Activated CD4-positive, alpha-beta memory T cell treated with anti-CD3 and anti-CD28 coated beads for 36 hours (primary cell): ENCODE results near the gene RPS6KC1. TPM values are rescaled to one million over a fixed set of nuclear protein-coding genes. Genes with fewer than 3 reads are reported as not detected.
"Not testable (repeated sequence)": the region's sequence is repeated elsewhere in the genome, so short reads cannot be mapped to it uniquely, and the experiment has no call there.

Experiments used
- CTCF ChIA-PET: fragments of 350-600 bp; sonication (Branson Sonifier 250); formaldehyde crosslinking; loops from one replicate; lab custom pipeline; 2021; ENCODE audit warnings: antibody characterized with exemption, inconsistent platforms; lab: Charles Lee
- POLR2A ChIA-PET: fragments of 350-600 bp; sonication (Branson Sonifier 250); formaldehyde crosslinking; loops from one replicate; lab custom pipeline; 2021; ENCODE audit warnings: antibody characterized with exemption; lab: Charles Lee
- DNase-seq: peaks from one replicate; pipeline ENCODE4 v3.0.0-alpha.2; 2020
- H3K27ac Mint-ChIP-seq: one replicate; pipeline ENCODE4 v1.8.0; 2021; ENCODE audit warnings: mixed read lengths
- H3K27me3 Mint-ChIP-seq: one replicate; pipeline ENCODE4 v1.8.0; 2021; ENCODE audit warnings: mixed read lengths
- H3K36me3 Mint-ChIP-seq: one replicate; pipeline ENCODE4 v1.8.0; 2021; ENCODE audit warnings: mixed read lengths
- H3K4me1 Mint-ChIP-seq: one replicate; pipeline ENCODE4 v1.8.0; 2021; ENCODE audit warnings: low read depth, mixed read lengths
- H3K4me3 Mint-ChIP-seq: one replicate; pipeline ENCODE4 v1.8.0; 2021; ENCODE audit warnings: mild to moderate bottlenecking, mixed read lengths
- H3K9me3 Mint-ChIP-seq: one replicate; pipeline ENCODE4 v1.8.0; 2021; ENCODE audit warnings: mixed read lengths
- intact Hi-C: fragments of 100-400 bp; cut with micrococcal nuclease; formaldehyde crosslinking; loops from one replicate; pipeline ENCODE4 v1.15.1; 2023
- total RNA-seq, 2 experiments: library from RNA; stranded (reverse); gene quantifications; one replicate each; pipeline ENCODE4 v1.2.3, GENCODE V29; 2021

RPS6KC1 gene
- total RNA-seq, 2 experiments from 2014 or later: 5.9 to 6.7 TPM

- intact Hi-C loops: no loop called here
- no peak for DNase-seq
- H3K4me3 Mint-ChIP-seq: no peak overlapping the region
- H3K27ac Mint-ChIP-seq: no peak overlapping the region
- H3K9me3 Mint-ChIP-seq: no peaks in the 10 kb centered on the region
- CTCF ChIA-PET: no interaction called here
- POLR2A ChIA-PET: no interaction called here
- peaks cover 45% of the 10 kb centered on the region for H3K36me3 Mint-ChIP-seq
- no peaks in the 10 kb centered on the region for H3K4me1 Mint-ChIP-seq
- no peaks in the 10 kb centered on the region for H3K27me3 Mint-ChIP-seq
Measured at GRCh38 chr1:213211201-213211600, 160.2 kb downstream of the RPS6KC1 start.

GRCh38 chr1:213219076-213219475 lies 168.0 kb downstream of the RPS6KC1 start:
- H3K27ac Mint-ChIP-seq, H3K27me3 Mint-ChIP-seq, H3K4me1 Mint-ChIP-seq, H3K4me3 Mint-ChIP-seq, intact Hi-C loops, H3K9me3 Mint-ChIP-seq, POLR2A ChIA-PET, CTCF ChIA-PET, DNase-seq: not testable (repeated sequence)
- peaks cover 14% of the 10 kb centered on the region for H3K36me3 Mint-ChIP-seq

- Mint-ChIP-seq H3K27ac (no peak overlapping the region), H3K4me1 (no peaks in the 10 kb centered on the region), H3K4me3 (no peak overlapping the region), H3K9me3 (peaks cover 4% of the 10 kb centered on the region), H3K27me3 (no peaks in the 10 kb centered on the region), H3K36me3 (peaks cover 6% of the 10 kb centered on the region)
- POLR2A ChIA-PET: no interaction called here
- no peak for DNase-seq
- intact Hi-C loops: no loop called here
- CTCF ChIA-PET: no interaction called here
Measured at GRCh38 chr1:213221209-213221608, 170.2 kb downstream of the RPS6KC1 start.

- ChIA-PET POLR2A (no interaction called here), CTCF (no interaction called here)
- no peaks in the 10 kb centered on the region for H3K4me1 Mint-ChIP-seq
- no peak for DNase-seq
- no peak overlapping the region for H3K4me3 Mint-ChIP-seq
- H3K27ac Mint-ChIP-seq: no peak overlapping the region
- no peaks in the 10 kb centered on the region for H3K9me3 Mint-ChIP-seq
- no peaks in the 10 kb centered on the region for H3K27me3 Mint-ChIP-seq
- peaks cover 5% of the 10 kb centered on the region for H3K36me3 Mint-ChIP-seq
- intact Hi-C loops: no loop called here
Measured at GRCh38 chr1:213227458-213227857, 176.4 kb downstream of the RPS6KC1 start.

- ChIA-PET POLR2A (no interaction called here), CTCF (no interaction called here)
- intact Hi-C loops: no loop called here
- Mint-ChIP-seq H3K9me3 (no peaks in the 10 kb centered on the region), H3K4me1 (no peaks in the 10 kb centered on the region), H3K36me3 (peaks cover 7% of the 10 kb centered on the region), H3K27ac (no peak overlapping the region), H3K27me3 (no peaks in the 10 kb centered on the region), H3K4me3 (no peak overlapping the region)
- DNase-seq: no peak
Measured at GRCh38 chr1:213231795-213232231, 180.8 kb downstream of the RPS6KC1 start.

- Mint-ChIP-seq H3K9me3 (no peaks in the 10 kb centered on the region), H3K4me1 (no peaks in the 10 kb centered on the region), H3K4me3 (no peak overlapping the region), H3K36me3 (no peaks in the 10 kb centered on the region), H3K27ac (no peak overlapping the region), H3K27me3 (no peaks in the 10 kb centered on the region)
- POLR2A ChIA-PET: no interaction called here
- intact Hi-C loops: loop anchor here (5.0 kb wide), 1 partner anchor 879 kb away; no protein-coding TSS in a partner anchor
- CTCF ChIA-PET: no interaction called here
- DNase-seq: no peak
Measured at GRCh38 chr1:213242883-213243282, 191.8 kb downstream of the RPS6KC1 start.

- no peaks in the 10 kb centered on the region for H3K4me1 Mint-ChIP-seq
- peak; percentile 10 for DNase-seq
- H3K27ac Mint-ChIP-seq: no peak overlapping the region
- H3K27me3 Mint-ChIP-seq: no peaks in the 10 kb centered on the region
- ChIA-PET POLR2A (no interaction called here), CTCF (interaction anchor here (1.4 kb wide), 2 partner anchors 11 to 1084 kb away, joined by 3 read pairs; no protein-coding TSS in a partner anchor)
- no peaks in the 10 kb centered on the region for H3K36me3 Mint-ChIP-seq
- intact Hi-C loops: loop anchor here (2.0 to 5.0 kb wide), 2 partner anchors 878 to 1084 kb away; no protein-coding TSS in a partner anchor
- H3K9me3 Mint-ChIP-seq: no peaks in the 10 kb centered on the region
- H3K4me3 Mint-ChIP-seq: no peak overlapping the region
Measured at GRCh38 chr1:213244664-213245091, 193.6 kb downstream of the RPS6KC1 start.

- intact Hi-C loops: loop anchor here (2.0 kb wide), 1 partner anchor 1083 kb away; no protein-coding TSS in a partner anchor
- Mint-ChIP-seq H3K9me3 (no peaks in the 10 kb centered on the region), H3K4me1 (no peaks in the 10 kb centered on the region), H3K4me3 (no peak overlapping the region), H3K27ac (no peak overlapping the region), H3K36me3 (no peaks in the 10 kb centered on the region), H3K27me3 (no peaks in the 10 kb centered on the region)
- no peak for DNase-seq
- ChIA-PET POLR2A (no interaction called here), CTCF (interaction anchor here (1.4 kb wide), 2 partner anchors 10 to 1083 kb away, joined by 3 read pairs; no protein-coding TSS in a partner anchor)
Measured at GRCh38 chr1:213245260-213245910, 194.3 kb downstream of the RPS6KC1 start.

GRCh38 chr1:213247038-213247437 lies 196.0 kb downstream of the RPS6KC1 start:
- no peak for DNase-seq
- intact Hi-C loops: no loop called here
- CTCF ChIA-PET: no interaction called here
- POLR2A ChIA-PET: no interaction called here
- Mint-ChIP-seq H3K9me3 (no peaks in the 10 kb centered on the region), H3K27me3 (no peaks in the 10 kb centered on the region), H3K4me1 (no peaks in the 10 kb centered on the region), H3K4me3 (no peak overlapping the region), H3K27ac (no peak overlapping the region), H3K36me3 (no peaks in the 10 kb centered on the region)

- H3K4me1 Mint-ChIP-seq: no peaks in the 10 kb centered on the region
- POLR2A ChIA-PET: no interaction called here
- intact Hi-C loops: no loop called here
- DNase-seq: no peak
- no peak overlapping the region for H3K27ac Mint-ChIP-seq
- H3K9me3 Mint-ChIP-seq: no peaks in the 10 kb centered on the region
- CTCF ChIA-PET: interaction anchor here (1.3 kb wide), 1 partner anchor 9 kb away, joined by 3 read pairs; no protein-coding TSS in a partner anchor
- H3K4me3 Mint-ChIP-seq: no peak overlapping the region
- no peaks in the 10 kb centered on the region for H3K36me3 Mint-ChIP-seq
- H3K27me3 Mint-ChIP-seq: no peaks in the 10 kb centered on the region
Measured at GRCh38 chr1:213249395-213249794, 198.4 kb downstream of the RPS6KC1 start.

- H3K27ac Mint-ChIP-seq: no peak overlapping the region
- intact Hi-C loops: no loop called here
- H3K36me3 Mint-ChIP-seq: no peaks in the 10 kb centered on the region
- H3K4me3 Mint-ChIP-seq: no peak overlapping the region
- no peaks in the 10 kb centered on the region for H3K4me1 Mint-ChIP-seq
- no peaks in the 10 kb centered on the region for H3K9me3 Mint-ChIP-seq
- no peaks in the 10 kb centered on the region for H3K27me3 Mint-ChIP-seq
- ChIA-PET POLR2A (no interaction called here), CTCF (interaction anchor here (1.3 kb wide), 1 partner anchor 9 kb away, joined by 3 read pairs; no protein-coding TSS in a partner anchor)
- no peak for DNase-seq
Measured at GRCh38 chr1:213250041-213250440, 199.0 kb downstream of the RPS6KC1 start.

GRCh38 chr1:213250446-213250845 lies 199.4 kb downstream of the RPS6KC1 start:
- H3K27me3 Mint-ChIP-seq: no peaks in the 10 kb centered on the region
- H3K4me3 Mint-ChIP-seq: no peak overlapping the region
- CTCF ChIA-PET: no interaction called here
- no peaks in the 10 kb centered on the region for H3K36me3 Mint-ChIP-seq
- intact Hi-C loops: no loop called here
- POLR2A ChIA-PET: no interaction called here
- no peak overlapping the region for H3K27ac Mint-ChIP-seq
- H3K9me3 Mint-ChIP-seq: no peaks in the 10 kb centered on the region
- DNase-seq: no peak
- no peaks in the 10 kb centered on the region for H3K4me1 Mint-ChIP-seq

- intact Hi-C loops: no loop called here
- Mint-ChIP-seq H3K4me3 (no peak overlapping the region), H3K27me3 (no peaks in the 10 kb centered on the region), H3K4me1 (no peaks in the 10 kb centered on the region), H3K36me3 (no peaks in the 10 kb centered on the region), H3K27ac (no peak overlapping the region), H3K9me3 (no peaks in the 10 kb centered on the region)
- ChIA-PET CTCF (no interaction called here), POLR2A (no interaction called here)
- no peak for DNase-seq
Measured at GRCh38 chr1:213251972-213252371, 200.9 kb downstream of the RPS6KC1 start.
